GM21515 (cell line): ENCODE measurements around the gene BCAS1.
A peak's percentile ranks its signal among the peaks of the same experiment; 100 is the strongest.

ENCODE experiments used
- ATAC-seq: cut with Tn5 transposase; IDR thresholded peaks from one replicate; pipeline ENCODE4 v1.9.1; 2021; ENCODE audit not compliant: unreplicated experiment

The BCAS1 gene

DNA sequence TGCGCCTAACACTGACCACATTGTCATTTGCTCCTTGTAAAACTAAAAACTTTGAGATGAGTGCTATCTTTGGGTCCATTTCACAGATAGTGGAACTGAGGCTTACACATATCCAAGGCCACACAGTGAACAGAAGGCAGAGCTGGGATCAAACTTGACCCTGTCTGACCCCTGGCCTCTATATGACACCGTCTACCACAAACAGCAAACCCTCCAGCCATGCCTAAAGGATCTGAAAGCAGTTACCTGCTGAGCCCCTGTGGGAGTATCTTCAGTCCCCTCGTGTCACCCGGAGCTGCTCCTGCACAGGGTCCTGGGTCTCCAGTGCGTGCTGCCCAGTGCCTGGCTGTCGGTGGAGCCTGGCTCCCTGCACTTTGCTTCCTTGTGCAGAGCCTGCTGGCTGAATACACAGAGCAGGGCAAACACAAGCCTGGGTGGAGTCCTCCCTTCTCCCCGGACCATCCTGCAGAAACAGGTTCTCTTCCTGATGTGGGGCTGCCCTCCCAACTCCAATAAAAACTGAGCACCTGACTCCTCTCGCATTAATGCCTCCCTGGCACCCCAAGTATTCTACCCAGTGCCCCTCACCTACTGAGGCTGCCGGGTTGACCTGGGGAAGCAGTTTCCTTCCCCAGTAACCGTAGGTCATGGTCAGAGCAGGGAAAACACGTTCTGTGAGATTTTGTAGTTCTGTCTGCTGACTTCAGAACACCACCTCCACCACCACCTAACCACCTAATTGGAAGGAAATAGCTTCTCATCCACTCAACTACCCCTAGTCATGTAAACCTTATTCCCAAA, at the start of gene BCAS1:
Gene BCAS1, minus strand, starts transcription at position 408 of the 801 bp plus-strand sequence. CDS start 11,876 bp downstream, outside the sequence.
- ATAC-seq, result no peak

DNA sequence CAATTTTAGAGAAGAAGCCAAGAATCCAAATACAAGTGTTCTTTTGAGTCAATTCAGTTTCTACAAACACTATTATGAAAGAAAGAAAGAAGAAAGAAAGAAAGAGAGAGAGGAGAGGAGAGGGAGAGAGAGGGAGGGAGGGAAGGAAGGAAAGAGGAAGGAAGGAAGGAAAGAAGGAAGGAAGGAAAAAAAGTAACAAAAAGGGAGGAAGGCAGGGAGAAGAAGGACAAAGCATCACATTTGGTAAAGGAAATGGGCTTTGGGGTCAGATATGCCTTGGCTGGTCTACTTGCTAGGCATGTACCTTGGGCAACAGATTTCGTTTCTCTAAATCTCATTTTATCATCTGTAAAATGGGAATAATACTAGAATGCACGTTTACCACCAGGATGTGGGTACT, 49.4 kb upstream of the BCAS1 start:
- no peak for ATAC-seq

- ATAC-seq, result no peak
These were observed 48.0 kb upstream of the BCAS1 start for GRCh38 chr20:54118220-54119001.

GRCh38 chr20:54116550-54117235, 46.3 kb upstream of the BCAS1 start:
- no peak for ATAC-seq

- ATAC-seq, result no peak
These were observed 44.9 kb upstream of the BCAS1 start for GRCh38 chr20:54115172-54115854.

DNA sequence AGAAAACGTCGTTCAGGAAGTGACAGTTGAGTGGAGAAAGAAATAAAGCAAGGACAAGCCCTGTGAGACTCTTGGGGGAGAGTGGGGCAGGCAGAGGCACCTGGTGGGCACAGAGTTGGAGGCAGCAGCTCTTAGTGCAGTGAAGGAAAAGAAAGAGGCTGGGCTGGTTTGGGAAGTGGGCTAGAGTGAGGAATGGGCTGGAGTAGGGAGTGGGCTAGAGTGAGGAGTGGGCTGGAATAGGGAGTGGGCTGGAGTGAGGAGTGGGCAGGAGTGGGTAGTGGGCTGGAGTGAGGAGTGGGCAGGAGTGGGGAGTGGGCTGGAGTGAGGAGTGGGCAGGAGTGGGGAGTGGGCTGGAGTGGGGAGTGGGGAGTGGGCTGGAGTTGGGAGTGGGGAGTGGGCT, 43.7 kb upstream of the BCAS1 start:
- no peak for ATAC-seq

GRCh38 chr20:54113566-54113965, 43.2 kb upstream of the BCAS1 start:
- no peak for ATAC-seq

DNA sequence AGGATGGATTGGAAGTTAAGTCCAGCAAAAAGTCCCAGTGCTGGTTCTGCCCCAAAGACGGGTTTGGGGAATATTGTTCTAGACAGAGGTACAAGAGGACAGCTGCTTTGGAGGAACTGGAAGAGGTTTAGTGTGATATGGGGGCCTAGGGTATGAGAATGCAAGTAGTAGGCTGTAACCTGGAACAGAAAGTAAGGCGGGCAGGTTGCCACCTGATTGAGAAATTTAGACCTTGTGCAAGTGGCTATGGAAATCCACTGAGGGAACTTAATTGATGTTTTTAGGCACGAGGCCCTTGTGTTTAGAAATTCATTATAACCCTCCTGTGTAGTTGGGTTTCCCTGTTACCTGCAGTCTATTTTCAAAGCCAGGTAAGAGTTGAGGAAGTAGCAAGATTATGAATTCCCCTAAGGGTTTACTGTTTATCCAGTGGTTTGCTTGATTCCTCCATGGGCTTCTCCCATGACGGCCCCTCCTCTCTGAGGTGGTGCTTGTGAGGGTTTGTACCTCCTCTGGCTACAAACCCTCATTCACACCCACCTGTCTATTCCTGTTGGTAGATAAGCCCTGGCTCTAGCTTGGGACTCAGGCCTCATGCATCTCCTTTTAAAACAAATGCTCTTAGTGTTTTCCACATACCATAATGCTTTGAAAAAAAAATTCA, 42.0 kb upstream of the BCAS1 start:
- no peak for ATAC-seq

- no peak for ATAC-seq
These were observed 41.1 kb upstream of the BCAS1 start for GRCh38 chr20:54111460-54111859.

DNA sequence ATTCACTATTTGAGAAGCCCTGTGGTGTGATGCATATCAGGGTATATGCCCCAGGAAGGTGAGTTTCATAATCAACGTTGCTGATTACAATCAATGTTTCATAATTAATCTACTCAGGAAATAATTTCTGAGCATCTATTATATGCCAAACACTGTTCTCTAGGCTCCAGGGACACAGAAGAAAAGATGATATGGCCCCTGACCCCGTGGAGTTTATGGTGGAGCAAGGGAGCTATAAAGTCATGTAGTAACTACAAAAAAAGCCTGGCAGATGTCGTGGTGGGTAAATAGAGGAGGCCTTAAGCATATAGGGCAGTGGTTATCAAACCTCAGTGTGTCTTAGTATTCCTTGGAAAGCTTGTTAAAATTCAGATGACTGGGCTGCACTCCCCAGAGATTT, 40.1 kb upstream of the BCAS1 start:
- ATAC-seq, result no peak

DNA sequence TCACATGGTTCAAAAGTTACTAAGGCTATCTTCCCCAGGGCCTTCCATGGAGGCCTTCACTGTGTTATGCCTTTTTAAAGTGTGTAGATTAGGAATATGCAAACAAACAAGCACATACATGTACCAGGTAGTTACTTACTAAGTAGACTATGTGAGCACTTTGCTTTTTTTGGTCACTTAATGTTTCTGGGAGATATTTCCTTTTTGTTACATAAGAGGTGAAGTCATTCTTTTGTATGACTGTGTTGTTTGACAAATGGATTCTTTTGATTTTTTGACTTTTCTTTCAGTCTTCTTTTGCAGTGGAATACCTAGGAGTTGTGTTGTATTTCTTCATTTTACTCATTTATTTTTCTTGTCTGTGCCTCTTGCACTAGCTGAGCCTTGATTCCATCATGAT, 39.6 kb upstream of the BCAS1 start:
- ATAC-seq, result no peak

DNA sequence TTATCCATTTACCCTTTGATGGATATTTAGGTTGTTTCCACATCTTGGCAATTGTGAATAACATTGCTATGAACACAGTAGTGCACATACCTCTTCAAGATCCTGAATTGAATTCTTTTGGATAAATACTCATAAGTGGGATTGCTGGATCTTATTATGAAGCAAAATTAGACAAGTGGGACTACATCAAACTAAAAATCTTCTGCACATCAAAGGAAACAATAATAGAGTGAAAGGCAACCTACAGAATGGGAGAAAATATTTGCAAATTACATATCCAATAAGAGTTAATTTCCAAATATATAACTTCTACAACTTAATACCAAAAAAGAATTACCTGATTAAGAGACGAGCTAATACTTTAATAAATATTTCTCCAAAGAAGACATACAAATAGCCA, 38.4 kb upstream of the BCAS1 start:
- no peak for ATAC-seq

DNA sequence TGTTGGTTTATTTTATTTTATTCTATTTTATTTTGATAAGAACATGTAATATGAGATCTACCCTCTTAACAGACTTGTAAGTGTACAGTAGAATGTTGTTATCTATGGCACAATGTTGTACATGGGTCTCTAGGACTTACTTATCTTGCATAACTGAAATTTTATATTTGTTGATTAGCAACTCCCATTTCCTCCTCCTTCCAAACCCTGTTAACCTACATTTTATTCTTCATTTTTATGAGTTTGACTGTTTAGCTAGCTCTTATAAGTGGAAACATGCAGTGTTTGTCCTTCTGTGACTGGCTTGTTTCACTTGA, 37.9 kb upstream of the BCAS1 start:
- ATAC-seq, result no peak

DNA sequence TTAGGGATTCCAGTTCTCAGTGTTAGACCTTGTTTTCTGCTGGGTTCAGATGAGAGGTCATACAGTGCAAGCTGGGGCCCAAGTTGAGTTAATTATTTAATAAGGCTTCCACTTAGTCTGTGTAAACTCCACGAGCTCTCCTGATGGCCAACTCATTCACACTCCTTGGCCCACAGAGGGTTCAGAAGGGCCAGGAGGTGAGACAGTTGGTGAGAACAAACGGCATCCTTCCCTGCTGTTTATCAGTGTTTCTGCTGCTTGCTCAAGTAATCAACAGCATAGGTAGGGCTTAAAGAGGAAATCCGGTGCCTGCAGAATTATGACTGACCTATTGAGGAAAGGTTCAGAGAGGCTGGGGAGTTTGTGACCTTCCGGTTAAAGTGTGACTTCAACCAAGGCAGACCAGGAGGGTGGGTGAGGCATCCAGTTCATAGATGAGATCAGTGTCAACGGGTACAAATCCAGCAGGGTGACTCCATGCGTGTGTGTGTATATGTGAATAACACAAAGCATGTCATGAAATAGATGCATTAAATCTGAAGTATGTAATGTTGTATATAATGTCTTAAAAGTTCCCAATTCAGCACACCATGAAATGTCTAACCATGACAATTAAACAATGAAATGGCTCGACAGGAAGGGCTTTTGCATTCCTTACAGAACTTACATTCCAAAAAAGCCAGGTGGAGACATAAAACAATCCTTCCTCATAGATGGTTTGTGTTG, 37.4 kb upstream of the BCAS1 start:
- ATAC-seq, result no peak

DNA sequence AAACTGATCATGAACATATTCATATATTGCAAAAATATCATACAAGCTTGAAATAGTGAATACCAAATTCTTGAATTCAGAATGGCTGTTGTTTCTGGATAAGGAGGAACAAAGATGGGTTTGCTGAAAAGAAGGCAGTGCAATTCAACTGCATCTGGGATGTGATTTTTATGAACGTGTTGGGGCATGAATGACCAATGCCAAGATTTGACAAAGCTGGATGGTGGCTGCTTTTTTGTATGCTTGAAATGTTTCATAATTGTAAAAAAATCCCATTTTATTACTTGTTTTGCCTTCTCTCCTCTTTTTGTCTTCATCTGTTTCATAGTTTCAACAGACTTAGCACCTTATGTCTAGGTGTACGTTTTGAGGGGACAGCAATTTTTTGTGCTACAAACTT, 36.8 kb upstream of the BCAS1 start:
- ATAC-seq, result no peak

GRCh38 chr20:54106162-54106561, 35.8 kb upstream of the BCAS1 start:
- no peak for ATAC-seq

GRCh38 chr20:54105653-54106052, 35.3 kb upstream of the BCAS1 start:
- no peak for ATAC-seq

- no peak for ATAC-seq
These were observed 34.4 kb upstream of the BCAS1 start for GRCh38 chr20:54104781-54105180.

GRCh38 chr20:54103762-54104600, 33.6 kb upstream of the BCAS1 start:
- ATAC-seq, result peak; percentile 22
